Epithelial cell of esophagus (primary cell): ENCODE results near the gene KCNA5.

Experiments used
- DNase-seq: peaks from one replicate; pipeline ENCODE4 v3.0.0; 2010; ENCODE audit warnings: low read depth
- H3K4me3 ChIP-seq: 2 replicates; pipeline ENCODE4 v1.5.1; 2011; ENCODE audit warnings: mild to moderate bottlenecking, low read length, control low read depth
- CTCF ChIP-seq: IDR thresholded peaks from 2 replicates; pipeline ENCODE4 v1.5.1; 2011; ENCODE audit warnings: low read depth, mild to moderate bottlenecking, low read length, control low read depth, inconsistent platforms; ENCODE audit not compliant: insufficient read depth; ENCODE audit errors: missing control alignments

Gene KCNA5

GRCh38 chr12:5015711-5016492 lies 27.8 kb upstream of the KCNA5 start:
- TF ChIP-seq CTCF = no peak
- no peak for DNase-seq
- H3K4me3 ChIP-seq = no peak overlapping the region

- no peak overlapping the region for H3K4me3 ChIP-seq
- TF ChIP-seq CTCF = no peak
- DNase-seq = no peak
Observed at GRCh38 chr12:5016526-5016925, 27.2 kb upstream of the KCNA5 start.

- no peak for TF ChIP-seq CTCF
- DNase-seq = no peak
- H3K4me3 ChIP-seq = no peak overlapping the region
Observed at GRCh38 chr12:5017638-5018348, 25.9 kb upstream of the KCNA5 start.

- no peak for DNase-seq
- TF ChIP-seq CTCF = no peak
- no peak overlapping the region for H3K4me3 ChIP-seq
Observed at GRCh38 chr12:5018677-5019076, 25.0 kb upstream of the KCNA5 start.

GRCh38 chr12:5022025-5022424 lies 21.7 kb upstream of the KCNA5 start:
- no peak for TF ChIP-seq CTCF
- peak; percentile 30 for DNase-seq
- no peak overlapping the region for H3K4me3 ChIP-seq

- peak; percentile 92 for TF ChIP-seq CTCF
- no peak overlapping the region for H3K4me3 ChIP-seq
- peak; percentile 55 for DNase-seq
Observed at GRCh38 chr12:5022465-5023061, 21.1 kb upstream of the KCNA5 start.

- H3K4me3 ChIP-seq = no peak overlapping the region
- no peak for DNase-seq
- TF ChIP-seq CTCF = no peak
Observed at GRCh38 chr12:5023842-5024241, 19.8 kb upstream of the KCNA5 start.
